ENCODE data around the gene BIN1.
"Not testable (repeated sequence)": the region's sequence is repeated elsewhere in the genome, so short reads cannot be mapped to it uniquely, and the experiment has no call there.

Gene BIN1

GRCh38 chr2:127029350-127030051 lies 77.5 kb downstream of the BIN1 start:
- Histone ChIP-seq H3K36me3 (replicated peaks) (no peaks in the 10 kb centered on the region), H3K4me3 (ENCODE audit: low read depth, low read length) (no peak overlapping the region), H3K27ac (no peak overlapping the region), H3K27me3 (replicated peaks) (no peaks in the 10 kb centered on the region)
- no peak for TF ChIP-seq CTCF (IDR thresholded peaks at IDR 0.05; ENCODE audit: low read depth, low read length, missing control alignments)
- in situ Hi-C loops (cut with HindIII; ENCODE audit: low pct_ligation_motif_present, low sequenced_read_pairs): no loop called here
- DNase-seq: no peak

- DNase-seq; H3K27me3 ChIP-seq (replicated peaks); H3K4me3 ChIP-seq (ENCODE audit: low read depth, low read length); H3K27ac ChIP-seq; in situ Hi-C loops (cut with HindIII; ENCODE audit: low pct_ligation_motif_present, low sequenced_read_pairs); H3K36me3 ChIP-seq (replicated peaks): not testable (repeated sequence)
Measured at GRCh38 chr2:127028745-127029144, 78.2 kb downstream of the BIN1 start.

GRCh38 chr2:127027715-127028114 lies 79.2 kb downstream of the BIN1 start:
- DNase-seq: no peak
- H3K4me3 ChIP-seq (ENCODE audit: low read depth, low read length): no peak overlapping the region
- TF ChIP-seq CTCF (IDR thresholded peaks at IDR 0.05; ENCODE audit: low read depth, low read length, missing control alignments): peak; percentile 32
- in situ Hi-C loops (cut with HindIII; ENCODE audit: low pct_ligation_motif_present, low sequenced_read_pairs): no loop called here
- no peaks in the 10 kb centered on the region for H3K27me3 ChIP-seq (replicated peaks)
- no peak overlapping the region for H3K27ac ChIP-seq
- H3K36me3 ChIP-seq (replicated peaks): no peaks in the 10 kb centered on the region

- DNase-seq: peak; percentile 95
- H3K27me3 ChIP-seq (replicated peaks): no peaks in the 10 kb centered on the region
- H3K4me3 ChIP-seq (ENCODE audit: low read depth, low read length): peak overlapping the region; percentile 68
- H3K27ac ChIP-seq: no peak overlapping the region
- H3K36me3 ChIP-seq (replicated peaks): no peaks in the 10 kb centered on the region
- TF ChIP-seq CTCF (IDR thresholded peaks at IDR 0.05; ENCODE audit: low read depth, low read length, missing control alignments): peak; percentile 53
- in situ Hi-C loops (cut with HindIII; ENCODE audit: low pct_ligation_motif_present, low sequenced_read_pairs): no loop called here
Measured at GRCh38 chr2:127025359-127026166, 81.4 kb downstream of the BIN1 start.

GRCh38 chr2:127024769-127025358 lies 82.1 kb downstream of the BIN1 start:
- peak; percentile 72 for TF ChIP-seq CTCF (IDR thresholded peaks at IDR 0.05; ENCODE audit: low read depth, low read length, missing control alignments)
- peak; percentile 55 for DNase-seq
- no peak overlapping the region for H3K27ac ChIP-seq
- in situ Hi-C loops (cut with HindIII; ENCODE audit: low pct_ligation_motif_present, low sequenced_read_pairs): no loop called here
- no peaks in the 10 kb centered on the region for H3K36me3 ChIP-seq (replicated peaks)
- no peaks in the 10 kb centered on the region for H3K27me3 ChIP-seq (replicated peaks)
- peak overlapping the region; percentile 68 for H3K4me3 ChIP-seq (ENCODE audit: low read depth, low read length)

GRCh38 chr2:127023504-127023903 lies 83.5 kb downstream of the BIN1 start:
- Histone ChIP-seq H3K27ac (no peak overlapping the region), H3K4me3 (ENCODE audit: low read depth, low read length) (no peak overlapping the region), H3K36me3 (replicated peaks) (no peaks in the 10 kb centered on the region), H3K27me3 (replicated peaks) (no peaks in the 10 kb centered on the region)
- in situ Hi-C loops (cut with HindIII; ENCODE audit: low pct_ligation_motif_present, low sequenced_read_pairs): no loop called here
- no peak for DNase-seq
- TF ChIP-seq CTCF (IDR thresholded peaks at IDR 0.05; ENCODE audit: low read depth, low read length, missing control alignments): no peak

All from brain microvascular endothelial cell (primary cell).